Stimulated activated memory B cell treated with anti-CD40 and anti-IgM and Interleukin-4, amounts not matched to agents 10 μg/mL and 1 μg/mL and 100 μg/mL, for 72 hours (primary cell): ENCODE data around the gene TTC39C.
"Not testable (repeated sequence)": the region's sequence is repeated elsewhere in the genome, so short reads cannot be mapped to it uniquely, and the experiment has no call there.

ENCODE experiments used
- ATAC-seq: fragments of 150-1000 bp; cut with Tn5 transposase; 2 replicates; pipeline ENCODE4 v1.10.0; 2021
- H3K27ac Mint-ChIP-seq: one replicate; pipeline ENCODE4 v1.8.0; 2022; ENCODE audit warnings: mild to moderate bottlenecking, mixed read lengths
- H3K27me3 Mint-ChIP-seq: one replicate; pipeline ENCODE4 v1.8.0; 2022; ENCODE audit warnings: mixed read lengths
- H3K36me3 Mint-ChIP-seq: one replicate; pipeline ENCODE4 v1.8.0; 2022; ENCODE audit warnings: mixed read lengths
- H3K4me1 Mint-ChIP-seq: one replicate; pipeline ENCODE4 v1.8.0; 2022; ENCODE audit warnings: mixed read lengths
- H3K4me3 Mint-ChIP-seq: one replicate; pipeline ENCODE4 v1.8.0; 2022; ENCODE audit warnings: mild to moderate bottlenecking, moderate library complexity, mixed read lengths
- H3K9me3 Mint-ChIP-seq: one replicate; pipeline ENCODE4 v1.8.0; 2022; ENCODE audit warnings: mixed read lengths

Gene TTC39C

DNA sequence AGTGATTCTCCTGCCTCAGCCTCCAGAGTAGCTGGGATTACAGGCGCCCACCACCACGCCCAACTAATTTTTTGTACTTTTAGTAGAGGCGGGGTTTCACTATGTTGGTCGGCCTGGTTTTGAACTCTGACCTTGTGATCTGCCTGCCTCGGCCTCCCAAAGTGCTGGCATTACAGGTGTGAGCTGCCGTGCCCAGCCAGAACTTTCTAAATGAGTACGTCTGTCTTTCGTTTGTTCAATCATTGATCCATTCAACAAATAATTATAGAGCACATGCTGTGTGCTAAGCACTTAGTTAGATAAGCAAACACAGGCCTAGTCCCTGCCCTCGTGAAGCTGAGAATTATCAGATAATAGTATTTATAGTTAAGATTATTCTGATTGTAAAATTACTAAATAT, 56.5 kb downstream of the TTC39C start:
- Mint-ChIP-seq H3K4me1 (peaks cover 5% of the 10 kb centered on the region), H3K36me3 (peaks cover 54% of the 10 kb centered on the region), H3K27ac (no peak overlapping the region), H3K4me3 (no peak overlapping the region), H3K27me3 (no peaks in the 10 kb centered on the region), H3K9me3 (peaks cover 4% of the 10 kb centered on the region)
- no peak for ATAC-seq

DNA sequence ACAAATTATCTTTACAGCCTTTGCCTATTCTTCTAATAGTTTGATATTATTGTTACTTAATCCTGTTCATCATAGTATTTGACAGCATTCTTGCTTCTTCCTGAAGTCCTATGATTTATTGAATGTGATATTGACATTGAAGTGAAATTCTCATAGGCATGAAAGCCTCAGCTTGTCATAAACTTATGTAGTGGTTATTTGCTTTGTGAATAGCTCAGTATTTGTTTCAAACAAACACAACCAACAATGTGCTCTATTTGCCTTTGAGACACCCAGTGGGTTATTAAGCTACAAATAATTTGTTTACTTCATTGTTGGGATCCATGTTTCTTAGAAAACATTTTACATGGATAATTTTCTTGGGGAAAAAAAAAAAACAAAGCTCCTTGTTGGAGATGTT, 57.2 kb downstream of the TTC39C start:
- Mint-ChIP-seq H3K4me3 (no peak overlapping the region), H3K27me3 (no peaks in the 10 kb centered on the region), H3K27ac (no peak overlapping the region), H3K9me3 (peaks cover 4% of the 10 kb centered on the region), H3K4me1 (peaks cover 12% of the 10 kb centered on the region), H3K36me3 (peaks cover 55% of the 10 kb centered on the region)
- ATAC-seq: no peak

DNA sequence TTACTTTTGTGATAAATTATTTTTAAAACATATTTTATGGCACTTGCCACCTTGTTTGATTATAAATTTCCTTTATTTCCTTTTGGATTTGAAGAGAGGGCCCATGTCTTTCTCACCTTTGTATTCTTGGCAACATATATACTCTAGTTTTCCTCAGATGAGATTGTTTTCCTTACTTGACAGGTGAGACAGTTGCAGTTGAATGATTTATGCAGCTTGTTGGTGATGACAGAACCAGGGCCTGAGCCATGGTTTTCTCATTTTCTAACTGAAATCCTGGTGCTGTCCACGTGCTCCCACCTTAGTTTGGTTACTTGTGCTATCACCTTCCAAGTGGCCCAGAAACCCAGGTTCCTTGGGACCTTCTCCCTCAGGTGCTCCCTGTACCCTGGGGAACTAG, 58.2 kb downstream of the TTC39C start:
- ATAC-seq: no peak
- Mint-ChIP-seq H3K4me3 (no peak overlapping the region), H3K9me3 (peaks cover 4% of the 10 kb centered on the region), H3K4me1 (peaks cover 17% of the 10 kb centered on the region), H3K36me3 (peaks cover 52% of the 10 kb centered on the region), H3K27me3 (no peaks in the 10 kb centered on the region), H3K27ac (no peak overlapping the region)

DNA sequence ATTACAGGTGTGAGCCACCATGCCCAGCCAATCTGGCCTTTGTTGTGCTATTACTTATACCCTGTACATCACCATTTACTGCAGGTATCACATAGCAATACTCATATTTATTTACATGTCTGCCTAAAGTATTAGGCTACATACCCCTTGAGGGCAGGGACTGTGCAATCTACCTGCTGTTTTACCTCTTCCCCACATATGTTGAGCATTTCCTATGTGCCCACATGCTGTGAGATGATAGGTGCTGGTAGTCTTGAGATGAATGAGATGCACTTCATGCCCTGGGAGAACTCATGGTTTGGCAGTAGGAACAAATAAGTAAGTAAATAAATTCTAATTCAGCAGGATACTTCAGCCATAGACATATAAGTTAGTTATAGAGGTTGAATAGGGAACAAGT, 59.2 kb downstream of the TTC39C start:
- ATAC-seq: no peak
- H3K9me3 Mint-ChIP-seq: peaks cover 4% of the 10 kb centered on the region
- no peaks in the 10 kb centered on the region for H3K27me3 Mint-ChIP-seq
- no peak overlapping the region for H3K4me3 Mint-ChIP-seq
- H3K27ac Mint-ChIP-seq: no peak overlapping the region
- H3K4me1 Mint-ChIP-seq: peaks cover 17% of the 10 kb centered on the region
- H3K36me3 Mint-ChIP-seq: peaks cover 54% of the 10 kb centered on the region

- not testable (repeated sequence) for H3K27me3 Mint-ChIP-seq, H3K9me3 Mint-ChIP-seq, ATAC-seq, H3K4me3 Mint-ChIP-seq, H3K27ac Mint-ChIP-seq
- peaks cover 54% of the 10 kb centered on the region for H3K36me3 Mint-ChIP-seq
- peaks cover 17% of the 10 kb centered on the region for H3K4me1 Mint-ChIP-seq
Observed at GRCh38 chr18:24074757-24075156, 60.2 kb downstream of the TTC39C start.

DNA sequence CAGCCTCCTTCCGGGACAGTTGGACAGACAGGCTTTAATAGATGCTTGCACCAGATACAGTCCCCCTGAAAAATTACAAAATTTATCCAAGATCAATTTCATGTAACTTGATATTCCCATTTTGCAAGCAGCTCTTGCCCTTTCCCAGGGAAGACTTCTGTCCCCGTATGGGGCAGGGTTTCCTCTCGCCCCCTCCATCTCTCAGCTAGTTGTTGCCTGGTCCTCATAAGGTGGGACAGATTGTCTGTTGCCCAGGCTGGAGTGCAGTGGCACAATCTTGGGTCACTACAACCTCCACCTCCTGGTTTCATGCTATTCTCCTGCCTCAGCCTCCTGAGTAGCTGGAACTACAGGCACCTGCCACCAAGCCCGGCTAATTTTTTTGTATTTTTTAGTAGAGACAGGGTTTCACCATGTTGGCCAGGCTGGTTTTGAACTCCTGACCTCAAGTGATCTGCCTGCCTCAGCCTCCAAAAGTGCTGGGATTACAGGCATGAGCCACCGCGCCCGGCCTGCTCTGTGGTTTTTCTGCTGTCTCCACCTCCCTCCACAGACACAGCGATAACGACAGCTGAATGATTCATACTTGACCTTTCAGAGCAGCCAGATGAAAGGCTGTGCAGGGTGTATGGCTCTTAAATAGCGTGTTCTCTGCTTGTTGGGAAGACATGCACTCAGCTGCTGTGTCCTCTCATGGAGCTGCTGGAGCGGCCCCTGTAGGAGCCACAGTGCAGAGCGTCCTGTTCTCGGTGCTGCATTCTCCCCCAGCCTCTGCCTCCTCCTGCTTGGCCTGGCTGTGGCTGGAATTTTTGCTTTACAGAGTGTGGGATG, 61.4 kb downstream of the TTC39C start:
- Mint-ChIP-seq H3K27ac (peak overlapping the region; percentile 48), H3K4me3 (no peak overlapping the region), H3K36me3 (peaks cover 52% of the 10 kb centered on the region), H3K4me1 (peaks cover 17% of the 10 kb centered on the region), H3K9me3 (peaks cover 4% of the 10 kb centered on the region), H3K27me3 (no peaks in the 10 kb centered on the region)
- ATAC-seq: peak; percentile 95

DNA sequence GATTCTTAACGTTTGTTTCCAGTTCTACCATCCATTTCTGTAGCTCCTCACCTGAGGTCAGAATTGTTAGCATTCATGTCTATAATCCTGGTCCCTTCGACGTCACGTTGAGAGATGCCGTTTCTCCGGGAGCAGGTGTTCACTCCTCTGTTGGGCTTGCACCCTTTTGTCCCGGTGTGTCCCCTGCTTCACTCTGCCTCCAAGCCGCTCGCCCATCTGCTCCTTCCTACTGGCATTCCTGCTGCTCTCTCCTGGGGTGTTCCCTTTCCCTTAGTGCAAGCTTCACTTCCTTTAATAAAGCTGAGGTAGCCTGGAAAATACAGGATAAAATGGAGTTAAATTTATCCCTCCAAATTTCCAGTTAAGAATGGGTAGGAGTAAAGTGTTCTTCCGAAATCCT, 62.4 kb downstream of the TTC39C start:
- H3K4me1 Mint-ChIP-seq: peaks cover 17% of the 10 kb centered on the region
- peaks cover 52% of the 10 kb centered on the region for H3K36me3 Mint-ChIP-seq
- no peak overlapping the region for H3K4me3 Mint-ChIP-seq

GRCh38 chr18:24078391-24078790, 63.8 kb downstream of the TTC39C start:
- Mint-ChIP-seq H3K9me3 (peaks cover 4% of the 10 kb centered on the region), H3K4me3 (no peak overlapping the region), H3K27ac (no peak overlapping the region), H3K27me3 (no peaks in the 10 kb centered on the region), H3K36me3 (peaks cover 55% of the 10 kb centered on the region), H3K4me1 (peaks cover 17% of the 10 kb centered on the region)
- no peak for ATAC-seq

More for the DNA sequence above, 62.4 kb downstream of the TTC39C start:
- Mint-ChIP-seq H3K27me3 (no peaks in the 10 kb centered on the region), H3K9me3 (peaks cover 4% of the 10 kb centered on the region), H3K27ac (no peak overlapping the region)
- no peak for ATAC-seq

DNA sequence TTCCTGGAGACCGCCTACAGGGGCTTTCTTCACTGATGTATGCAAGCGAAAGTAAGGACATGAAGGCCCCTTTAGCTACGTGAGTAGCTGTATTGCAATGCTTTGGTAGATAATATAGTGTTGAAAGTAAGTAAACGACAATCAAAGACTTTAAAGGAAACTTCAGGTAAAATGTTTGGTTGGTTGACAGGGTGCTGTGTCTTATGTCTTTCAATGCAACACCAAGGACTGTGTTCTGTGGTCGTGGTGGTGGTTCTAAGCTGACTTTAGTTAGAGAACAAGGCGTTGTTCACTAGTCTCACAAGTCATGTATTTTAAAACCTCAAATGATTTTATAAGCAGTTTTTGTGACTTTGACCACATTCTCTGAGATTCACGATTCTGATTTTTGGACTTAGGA, 66.3 kb downstream of the TTC39C start:
- H3K27ac Mint-ChIP-seq: no peak overlapping the region
- ATAC-seq: no peak
- H3K4me3 Mint-ChIP-seq: no peak overlapping the region
- H3K9me3 Mint-ChIP-seq: no peaks in the 10 kb centered on the region
- H3K4me1 Mint-ChIP-seq: peaks cover 14% of the 10 kb centered on the region
- peaks cover 61% of the 10 kb centered on the region for H3K36me3 Mint-ChIP-seq
- no peaks in the 10 kb centered on the region for H3K27me3 Mint-ChIP-seq

GRCh38 chr18:24083550-24083949, 69.0 kb downstream of the TTC39C start:
- Mint-ChIP-seq H3K9me3 (no peaks in the 10 kb centered on the region), H3K36me3 (peaks cover 57% of the 10 kb centered on the region), H3K27me3 (no peaks in the 10 kb centered on the region), H3K4me3 (no peak overlapping the region), H3K4me1 (peaks cover 4% of the 10 kb centered on the region), H3K27ac (no peak overlapping the region)
- no peak for ATAC-seq

GRCh38 chr18:24086082-24086481, 71.5 kb downstream of the TTC39C start:
- ATAC-seq: no peak
- H3K27ac Mint-ChIP-seq: no peak overlapping the region
- H3K4me3 Mint-ChIP-seq: no peak overlapping the region
- H3K4me1 Mint-ChIP-seq: peaks cover 10% of the 10 kb centered on the region
- H3K9me3 Mint-ChIP-seq: no peaks in the 10 kb centered on the region
- peaks cover 61% of the 10 kb centered on the region for H3K36me3 Mint-ChIP-seq
- H3K27me3 Mint-ChIP-seq: no peaks in the 10 kb centered on the region

GRCh38 chr18:24089076-24089475, 74.5 kb downstream of the TTC39C start:
- no peak for ATAC-seq
- Mint-ChIP-seq H3K4me3 (no peak overlapping the region), H3K36me3 (peaks cover 62% of the 10 kb centered on the region), H3K27me3 (no peaks in the 10 kb centered on the region), H3K9me3 (peaks cover 3% of the 10 kb centered on the region), H3K27ac (no peak overlapping the region), H3K4me1 (peaks cover 21% of the 10 kb centered on the region)

DNA sequence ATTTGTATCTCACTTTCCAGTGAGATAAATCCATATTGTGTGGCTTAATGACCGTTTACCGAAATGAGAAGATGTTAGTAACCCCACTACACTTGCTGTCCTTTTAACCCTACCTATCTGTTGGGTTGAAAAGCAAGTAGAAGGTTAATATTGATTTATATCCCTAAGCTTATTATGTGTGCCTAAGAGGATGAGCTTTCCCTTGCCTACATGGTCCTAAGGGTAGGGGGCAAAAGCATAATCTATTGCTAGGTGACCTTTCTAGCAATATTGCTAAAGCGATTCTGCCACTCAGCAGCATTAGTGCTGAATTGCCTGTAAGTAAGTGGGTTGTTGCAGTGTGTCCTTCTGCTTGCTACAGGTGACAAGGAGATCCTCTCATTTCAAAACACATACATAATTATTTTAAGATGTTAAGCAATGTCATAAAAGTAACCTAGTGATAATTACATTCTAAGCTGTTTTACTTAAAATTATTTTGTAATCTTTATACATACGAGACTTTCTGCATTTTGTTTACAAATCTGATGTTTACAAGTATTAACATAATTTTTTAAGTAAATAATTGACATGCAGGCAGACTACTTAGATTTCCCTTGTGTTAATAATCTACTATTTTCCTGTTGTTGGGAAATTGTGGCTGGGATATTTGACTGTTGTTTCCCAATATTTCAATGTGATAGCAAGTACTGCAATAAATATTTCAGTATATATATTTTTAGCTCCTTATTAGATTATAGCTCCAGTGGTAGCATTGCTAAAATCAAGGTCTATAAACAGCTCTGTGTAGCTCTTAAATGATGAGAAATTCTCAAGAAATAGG, 75.2 kb downstream of the TTC39C start:
- H3K27ac Mint-ChIP-seq: no peak overlapping the region
- H3K9me3 Mint-ChIP-seq: peaks cover 3% of the 10 kb centered on the region
- H3K36me3 Mint-ChIP-seq: peaks cover 62% of the 10 kb centered on the region

GRCh38 chr18:24090876-24091275, 76.3 kb downstream of the TTC39C start:
- Mint-ChIP-seq H3K27me3 (no peaks in the 10 kb centered on the region), H3K4me3 (no peak overlapping the region), H3K27ac (no peak overlapping the region), H3K9me3 (peaks cover 3% of the 10 kb centered on the region), H3K36me3 (peaks cover 62% of the 10 kb centered on the region), H3K4me1 (peaks cover 33% of the 10 kb centered on the region)
- no peak for ATAC-seq

More for the DNA sequence above, 75.2 kb downstream of the TTC39C start:
- ATAC-seq: no peak
- H3K4me3 Mint-ChIP-seq: no peak overlapping the region
- H3K27me3 Mint-ChIP-seq: no peaks in the 10 kb centered on the region
- peaks cover 28% of the 10 kb centered on the region for H3K4me1 Mint-ChIP-seq

GRCh38 chr18:24094561-24094960, 80.0 kb downstream of the TTC39C start:
- Mint-ChIP-seq H3K36me3 (peaks cover 60% of the 10 kb centered on the region), H3K4me1 (peaks cover 22% of the 10 kb centered on the region), H3K27me3 (no peaks in the 10 kb centered on the region), H3K9me3 (peaks cover 10% of the 10 kb centered on the region), H3K27ac (peak overlapping the region; percentile 28), H3K4me3 (no peak overlapping the region)
- no peak for ATAC-seq

DNA sequence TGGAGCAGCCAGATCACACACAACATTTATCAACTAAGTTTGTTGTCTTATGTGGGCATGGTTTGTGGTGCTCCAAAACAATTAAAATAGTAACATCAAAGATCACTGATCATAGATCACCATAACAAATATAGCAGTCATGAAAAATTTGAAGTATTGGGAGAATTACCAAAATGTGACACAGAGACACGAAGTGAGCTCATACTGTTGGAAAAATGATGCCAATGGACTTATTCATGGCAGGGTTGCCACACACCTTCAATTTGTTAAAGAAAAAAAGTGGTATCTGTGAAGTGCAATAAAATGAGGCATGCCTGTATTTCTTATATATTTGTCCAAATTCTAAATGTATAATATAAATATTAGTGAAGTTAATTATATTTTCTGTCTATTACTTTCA, 81.4 kb downstream of the TTC39C start:
- H3K27me3 Mint-ChIP-seq: no peaks in the 10 kb centered on the region
- H3K4me1 Mint-ChIP-seq: peaks cover 22% of the 10 kb centered on the region
- no peak overlapping the region for H3K27ac Mint-ChIP-seq
- no peak for ATAC-seq
- H3K4me3 Mint-ChIP-seq: no peak overlapping the region
- H3K36me3 Mint-ChIP-seq: peaks cover 72% of the 10 kb centered on the region
- H3K9me3 Mint-ChIP-seq: peaks cover 10% of the 10 kb centered on the region
